CD4-positive, alpha-beta T cell (primary cell): ENCODE data around the gene TAPBP. TPM values are rescaled to one million over a fixed set of nuclear protein-coding genes. Genes with fewer than 3 reads are reported as not detected.

ENCODE experiments used
- ATAC-seq: fragments of 200-7000 bp; cut with Tn5 transposase; one replicate; pipeline ENCODE4 v1.10.0; 2022; ENCODE audit warnings: mild to moderate bottlenecking; ENCODE audit not compliant: poor library complexity
- CTCF ChIA-PET: fragments of 350-600 bp; sonication (Branson Sonifier 250); formaldehyde crosslinking; loops from one replicate; lab custom pipeline; 2021; ENCODE audit warnings: antibody characterized with exemption, inconsistent platforms; lab: Charles Lee
- POLR2A ChIA-PET: fragments of 350-600 bp; sonication (Branson Sonifier 250); formaldehyde crosslinking; loops from one replicate; lab custom pipeline; 2021; ENCODE audit warnings: antibody characterized with exemption, inconsistent platforms; lab: Charles Lee
- DNase-seq, 14 experiments: peaks; one replicate each; pipeline ENCODE4 v3.0.0-alpha.2; 2013 to 2020; ENCODE audit warnings: mixed read lengths in 2 of 14
- H3K27ac ChIP-seq, 2 donors: one replicate each; pipeline versions ENCODE4 v1.5.1 to v1.7.0; 2013; ENCODE audit warnings: low read length in 2 of 2, low read depth in 1 of 2, mild to moderate bottlenecking in 1 of 2
- H3K27me3 ChIP-seq, 2 experiments: 1 replicate in 1 of 2; 2 replicates in 1 of 2; pipeline versions ENCODE4 v1.6.1 to v1.7.0; 2013; ENCODE audit warnings: low read length in 2 of 2, control low read depth in 1 of 2, mild to moderate bottlenecking in 1 of 2, moderate library complexity in 1 of 2; ENCODE audit not compliant: insufficient read depth in 2 of 2, control insufficient read depth in 1 of 2
- H3K36me3 ChIP-seq: one replicate; pipeline ENCODE4 v1.6.1; 2013; ENCODE audit warnings: low read length, control low read depth; ENCODE audit not compliant: insufficient read depth
- H3K4me1 ChIP-seq: one replicate; pipeline ENCODE4 v1.6.1; 2013; ENCODE audit warnings: low read length, control low read depth; ENCODE audit not compliant: insufficient read depth
- H3K4me3 ChIP-seq: one replicate; pipeline ENCODE4 v1.5.1; 2013; ENCODE audit warnings: mild to moderate bottlenecking, low read length, moderate library complexity
- H3K9me3 ChIP-seq, 2 experiments: 1 replicate in 1 of 2; 2 replicates in 1 of 2; pipeline versions ENCODE4 v1.6.1 to v1.7.0; 2013; ENCODE audit warnings: low read length in 2 of 2, mild to moderate bottlenecking in 2 of 2, control low read depth in 1 of 2, moderate library complexity in 1 of 2; ENCODE audit not compliant: control insufficient read depth in 1 of 2, insufficient read depth in 1 of 2
- H3K27ac Mint-ChIP-seq: one replicate; pipeline ENCODE4 v1.8.0; 2020; ENCODE audit warnings: mixed read lengths
- H3K27me3 Mint-ChIP-seq: one replicate; pipeline ENCODE4 v1.8.0; 2021; ENCODE audit warnings: mixed read lengths
- H3K36me3 Mint-ChIP-seq: one replicate; pipeline ENCODE4 v1.8.0; 2021; ENCODE audit warnings: low read depth, mixed read lengths
- H3K4me1 Mint-ChIP-seq: one replicate; pipeline ENCODE4 v1.8.0; 2021; ENCODE audit warnings: low read depth, mixed read lengths
- H3K4me3 Mint-ChIP-seq: one replicate; pipeline ENCODE4 v1.8.0; 2020; ENCODE audit warnings: mild to moderate bottlenecking, mixed read lengths
- H3K9me3 Mint-ChIP-seq: one replicate; pipeline ENCODE4 v1.8.0; 2020; ENCODE audit warnings: mixed read lengths
- CTCF ChIP-seq: fragments of 200-600 bp; IDR thresholded peaks from one replicate; pipeline ENCODE4 v1.8.0; 2022; ENCODE audit warnings: antibody characterized with exemption, mild to moderate bottlenecking
- intact Hi-C, 2 experiments: fragments of 100-400 bp; cut with DNase I in 1 of 2; cut with micrococcal nuclease in 1 of 2; formaldehyde crosslinking; loops; one replicate each; pipeline versions ENCODE4 v1.15.1 to v1.9.0; 2023 to 2025; cut with DNase I, micrococcal nuclease
- total RNA-seq, 174 experiments: library from RNA in 2 of 174; stranded (reverse) in 2 of 174; gene quantifications; one replicate each; pipeline ENCODE4 v1.2.3 and lab custom pipeline; 2021 to 2026

The TAPBP gene
- total RNA-seq, 2 experiments from 2014 or later: 203 to 206 TPM

GRCh38 chr6:33288921-33289783, 24.7 kb downstream of the TAPBP start, which contains the start of the genes PFDN6 and WDR46:
PFDN6 (plus strand) TSS chr6:33289601; CDS start chr6:33289857, 256 bp downstream.
WDR46 (minus strand) TSS chr6:33289239; CDS start chr6:33289170, 69 bp downstream.
- ChIA-PET POLR2A (interaction anchor here (0.7 to 5.0 kb wide), 20 partner anchors 8 to 1599 kb away, joined by 3 to 105 read pairs (median 5); partner anchors contain the start of genes B3GALT4, CUTA, RGL2 and RPS18), CTCF (interaction anchor here (0.6 to 2.1 kb wide), 7 partner anchors 10 to 321 kb away, joined by 3 to 14 read pairs (median 4); partner anchors contain the start of genes B3GALT4, RPS18, VPS52 and ZBTB22)
- peak within 1 kb of the TSS; percentile 97 for H3K4me3 Mint-ChIP-seq
- peak within 1 kb of the TSS; percentile 83 for H3K27ac Mint-ChIP-seq
- peak within 1 kb of the TSS; percentile 80 for H3K4me3 ChIP-seq
- ATAC-seq: peak; percentile 97
- no peak for TF ChIP-seq CTCF
- H3K9me3 ChIP-seq: no peaks in the 10 kb centered on the region
- H3K4me1 ChIP-seq: peaks cover 39% of the 10 kb centered on the region
- peak; percentile 62 to 92 (median 76) for DNase-seq
- H3K27ac ChIP-seq: peak within 1 kb of the TSS; percentile 71 to 83
- peaks cover 69% of the 10 kb centered on the region for H3K36me3 ChIP-seq
- H3K27me3 Mint-ChIP-seq: no peaks in the 10 kb centered on the region
- intact Hi-C loops: loop anchor here (1.0 kb wide), 4 partner anchors 9 to 18 kb away; partner anchors contain the start of genes VPS52 (in 2 of the 2), B3GALT4 (in 1 of the 2) and RGL2 (in 1 of the 2)
- peaks cover 75% of the 10 kb centered on the region for H3K36me3 Mint-ChIP-seq
- no peaks in the 10 kb centered on the region for H3K27me3 ChIP-seq
- peaks cover 45% of the 10 kb centered on the region for H3K4me1 Mint-ChIP-seq
- no peaks in the 10 kb centered on the region for H3K9me3 Mint-ChIP-seq

- H3K27me3 ChIP-seq: no peaks in the 10 kb centered on the region
- ChIA-PET POLR2A (interaction anchor here (0.7 to 5.0 kb wide), 17 partner anchors 7 to 1599 kb away, joined by 3 to 105 read pairs (median 5); partner anchors contain the start of genes B3GALT4, RGL2, RPS18 and TAF11), CTCF (interaction anchor here (0.6 to 2.1 kb wide), 5 partner anchors 11 to 321 kb away, joined by 3 to 14 read pairs (median 4); partner anchors contain the start of genes B3GALT4, RPS18 and VPS52)
- H3K4me1 Mint-ChIP-seq: peaks cover 45% of the 10 kb centered on the region
- peak overlapping the region; percentile 71 to 83 for H3K27ac ChIP-seq
- H3K27me3 Mint-ChIP-seq: no peaks in the 10 kb centered on the region
- ATAC-seq (no peak), DNase-seq (no peak)
- H3K4me3 ChIP-seq: peak overlapping the region; percentile 80
- peaks cover 67% of the 10 kb centered on the region for H3K36me3 ChIP-seq
- H3K27ac Mint-ChIP-seq: peak overlapping the region; percentile 83
- intact Hi-C loops: no loop called here
- H3K4me3 Mint-ChIP-seq: peak overlapping the region; percentile 97
- no peak for TF ChIP-seq CTCF
- no peaks in the 10 kb centered on the region for H3K9me3 ChIP-seq
- peaks cover 69% of the 10 kb centered on the region for H3K36me3 Mint-ChIP-seq
- peaks cover 39% of the 10 kb centered on the region for H3K4me1 ChIP-seq
- no peaks in the 10 kb centered on the region for H3K9me3 Mint-ChIP-seq
Measured at GRCh38 chr6:33288141-33288920, 25.5 kb downstream of the TAPBP start.
